Bone marrow (tissue), 2 donors: ENCODE measurements around the gene WBP2NL.

Experiments
- DNase-seq, 2 donors: peaks; one replicate each; lab custom pipeline; 2025; lab: John Stamatoyannopoulos, UW

The WBP2NL gene

GRCh38 chr22:41978732-41979131 lies 19.9 kb upstream of the WBP2NL start:
- no peak for DNase-seq

GRCh38 chr22:41979423-41980250 lies 19.0 kb upstream of the WBP2NL start:
- DNase-seq, result no peak

- no peak for DNase-seq
Measured at GRCh38 chr22:41982865-41983264, 15.7 kb upstream of the WBP2NL start.

DNA sequence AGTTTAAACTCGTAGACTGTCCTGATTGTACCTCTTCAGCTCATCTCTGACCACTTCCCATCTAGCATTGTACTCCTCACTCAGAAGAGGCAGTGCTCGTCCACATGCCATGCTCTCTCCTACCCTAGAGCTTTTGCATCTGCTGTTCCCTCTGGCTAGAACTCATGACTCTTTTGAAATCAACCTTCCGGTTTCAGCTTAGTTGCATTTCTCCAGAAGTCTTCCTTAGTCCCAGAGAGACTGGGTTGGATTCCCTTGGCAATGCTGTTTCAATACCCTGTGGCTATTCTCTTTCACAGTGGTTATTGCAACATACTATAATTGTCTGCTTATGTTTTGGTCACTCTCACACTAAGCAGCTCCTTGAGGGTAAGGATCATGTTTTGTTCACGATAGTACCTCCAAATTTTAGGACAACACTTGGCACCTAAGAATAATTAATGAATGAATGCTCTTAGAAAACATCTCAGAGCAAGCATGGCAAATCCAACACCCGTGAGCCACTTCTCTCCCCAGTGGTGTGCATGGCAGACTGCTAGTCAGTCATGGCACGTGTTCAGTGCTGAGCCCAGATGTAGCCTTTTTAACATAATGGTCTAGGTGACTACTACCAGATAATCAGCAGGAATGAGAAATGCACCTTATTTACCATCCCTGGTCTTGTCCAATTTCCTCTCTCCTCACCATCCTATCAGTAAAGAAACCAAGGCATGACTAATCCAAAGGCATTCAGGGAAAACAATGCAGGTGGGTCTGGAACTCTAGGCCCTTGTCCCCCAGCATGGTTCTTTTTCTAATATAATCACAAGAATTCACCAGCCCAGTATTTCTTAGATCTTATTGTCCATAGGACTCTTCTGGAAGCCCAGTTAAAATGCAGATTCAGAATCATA lies 14.8 kb upstream of the WBP2NL start:
- no peak for DNase-seq

DNA sequence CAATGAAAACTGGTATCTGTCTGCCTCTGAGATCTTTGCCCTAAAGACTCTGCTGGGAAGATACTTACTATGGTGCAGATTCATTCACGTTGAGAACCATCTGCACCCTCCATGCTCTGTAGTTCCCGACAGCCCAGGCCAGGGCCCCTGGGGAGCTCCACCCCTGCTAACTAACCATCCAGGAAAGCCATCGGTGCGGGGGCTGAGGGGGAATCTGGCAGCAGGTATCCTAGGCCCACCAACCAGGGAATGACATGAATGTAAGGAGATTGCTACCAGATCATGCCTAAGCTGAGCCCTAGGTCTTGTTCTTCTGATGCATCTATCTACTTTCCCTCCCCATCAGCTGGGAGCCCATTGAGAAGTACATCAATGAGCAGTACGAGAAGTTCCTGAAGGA lies 11.3 kb upstream of the WBP2NL start:
- DNase-seq, result no peak

DNA sequence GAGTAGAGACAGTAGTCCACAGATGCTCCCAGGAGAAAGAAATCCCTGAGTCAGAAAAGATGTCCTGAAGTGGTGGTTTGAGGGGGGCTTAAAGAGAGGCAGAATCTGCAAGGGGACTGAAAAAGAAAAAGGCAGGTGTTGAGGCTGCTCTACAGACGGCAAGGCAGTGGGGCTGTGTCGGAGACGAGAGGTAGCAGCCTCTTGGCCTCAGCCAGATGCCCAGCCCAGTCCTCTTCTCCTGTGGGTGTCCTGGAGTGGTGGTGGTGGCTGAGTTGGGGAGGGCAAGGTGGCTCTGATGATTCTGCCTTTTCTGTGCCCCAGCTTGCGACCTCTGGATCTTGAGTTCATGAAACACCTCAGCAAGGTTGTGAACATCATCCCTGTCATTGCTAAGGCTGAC lies 9.3 kb upstream of the WBP2NL start:
- DNase-seq, result no peak

- DNase-seq, result no peak
Measured at GRCh38 chr22:41991111-41991510, 7.5 kb upstream of the WBP2NL start.

DNA sequence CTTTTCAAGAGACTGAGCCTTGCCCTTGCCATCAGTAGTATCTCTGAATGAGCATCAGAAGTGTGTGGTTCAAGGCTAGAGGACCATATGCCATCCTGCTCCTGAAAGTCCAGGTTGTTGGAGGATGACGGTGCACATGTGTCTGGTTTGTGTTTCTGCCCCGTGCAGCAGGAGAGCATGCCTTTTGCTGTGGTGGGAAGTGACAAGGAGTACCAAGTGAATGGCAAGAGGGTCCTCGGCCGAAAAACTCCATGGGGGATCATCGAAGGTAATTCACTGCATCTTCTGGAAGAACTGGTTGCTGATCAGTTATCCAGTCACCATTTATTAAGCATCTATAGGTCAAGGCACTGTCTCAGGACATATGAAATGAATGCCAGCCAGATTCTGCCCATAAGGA lies 6.1 kb upstream of the WBP2NL start:
- no peak for DNase-seq

GRCh38 chr22:41995211-41995610 lies 3.4 kb upstream of the WBP2NL start:
- no peak for DNase-seq

DNA sequence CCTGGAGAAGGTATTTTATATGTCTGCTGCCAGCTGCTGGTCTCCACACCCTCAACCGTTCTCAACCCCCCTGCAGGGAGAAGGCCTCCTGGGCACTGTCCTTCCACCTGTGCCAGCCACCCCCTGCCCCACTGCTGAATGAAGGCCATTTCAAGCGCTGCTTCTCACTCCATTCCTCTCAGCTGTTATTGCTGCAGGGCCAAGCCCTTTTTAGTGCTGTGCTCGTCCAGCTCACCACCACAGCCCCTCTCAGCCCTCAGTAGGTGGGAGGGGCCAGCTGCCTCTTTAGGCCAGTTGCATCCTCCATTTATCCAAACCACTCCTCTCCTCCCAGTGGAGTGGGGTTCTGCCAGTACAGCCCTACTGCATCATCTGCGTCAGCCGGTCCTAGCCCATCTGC lies 1.8 kb upstream of the WBP2NL start:
- no peak for DNase-seq

DNA sequence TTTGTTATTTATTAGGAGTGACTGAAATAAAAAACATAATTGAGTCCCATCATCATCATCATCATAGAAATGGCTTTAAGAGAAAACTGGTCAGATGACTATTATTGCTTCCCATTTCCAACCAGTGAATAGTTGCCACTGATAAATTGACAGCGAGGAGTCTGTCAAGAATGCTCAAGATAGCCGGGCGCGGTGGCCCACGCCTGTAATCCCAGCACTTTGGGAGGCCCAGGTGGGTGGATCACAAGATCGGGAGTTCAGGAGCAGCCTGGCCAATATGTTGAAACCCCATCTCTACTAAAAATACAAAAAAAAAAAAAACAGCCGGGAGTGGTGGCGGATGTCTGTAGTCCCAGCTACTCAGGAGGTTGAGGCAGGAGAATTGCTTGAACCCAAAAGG lies 1.9 kb downstream of the WBP2NL start:
- no peak for DNase-seq

GRCh38 chr22:42001121-42001520 lies 2.5 kb downstream of the WBP2NL start:
- no peak for DNase-seq

DNA sequence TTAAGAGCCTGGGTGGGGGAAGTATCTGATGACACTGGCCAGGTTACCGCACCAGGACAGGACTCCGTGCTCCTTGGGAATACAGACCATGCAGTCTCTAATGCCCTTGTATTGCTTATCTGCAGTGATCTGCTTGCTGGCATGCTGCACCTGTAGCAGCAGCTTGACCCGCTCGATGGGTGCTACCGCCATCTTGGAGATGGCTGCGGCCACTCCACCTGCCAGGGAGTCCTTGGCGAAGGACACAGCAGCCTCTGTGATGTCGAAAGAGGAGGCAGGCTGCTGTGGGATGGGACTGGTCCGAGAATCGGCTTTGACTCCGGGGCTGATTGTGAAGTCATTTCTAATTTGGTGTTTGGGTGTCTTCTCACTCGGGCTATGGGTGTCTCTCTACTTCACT lies 3.1 kb downstream of the WBP2NL start:
- DNase-seq, result no peak

DNA sequence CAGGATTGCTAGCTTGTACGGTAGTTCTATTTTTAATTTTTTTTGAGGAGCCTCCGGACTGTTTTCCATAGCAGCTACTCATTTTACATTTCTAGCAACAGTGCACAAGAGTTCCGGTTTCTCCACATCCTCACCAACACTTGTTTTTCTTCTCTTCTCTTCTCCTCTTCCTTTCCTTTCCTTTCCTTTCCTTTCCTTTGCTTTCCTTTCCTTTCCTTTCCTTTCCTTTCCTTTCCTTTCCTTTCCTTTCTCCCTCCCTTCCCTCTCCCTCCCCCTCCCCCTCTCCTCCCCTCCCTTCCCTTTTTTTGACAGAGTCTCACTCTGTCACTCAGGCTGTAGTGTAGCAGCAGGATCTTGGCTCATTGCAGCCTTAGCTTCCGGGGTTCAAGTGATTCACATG lies 9.3 kb downstream of the WBP2NL start:
- DNase-seq, result no peak

DNA sequence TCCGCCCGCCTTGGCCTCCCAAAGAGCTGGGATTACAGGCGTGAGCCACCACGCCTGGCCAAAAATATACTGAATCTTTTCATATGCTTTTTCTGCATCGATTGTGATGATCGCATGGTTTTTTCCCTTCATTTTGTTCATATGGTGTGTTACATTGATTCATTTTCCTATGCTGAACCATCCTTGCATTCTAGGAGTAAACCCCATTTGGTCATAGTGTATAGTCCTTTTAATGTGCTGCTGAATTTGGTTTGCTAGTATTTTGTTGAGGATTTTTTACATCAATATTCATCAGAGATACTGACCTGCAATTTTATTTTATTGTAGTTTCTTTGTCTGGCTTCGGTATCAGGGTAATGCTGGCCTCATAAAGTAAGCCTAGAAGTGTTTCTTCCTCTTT lies 12.2 kb downstream of the WBP2NL start:
- DNase-seq, result no peak

DNA sequence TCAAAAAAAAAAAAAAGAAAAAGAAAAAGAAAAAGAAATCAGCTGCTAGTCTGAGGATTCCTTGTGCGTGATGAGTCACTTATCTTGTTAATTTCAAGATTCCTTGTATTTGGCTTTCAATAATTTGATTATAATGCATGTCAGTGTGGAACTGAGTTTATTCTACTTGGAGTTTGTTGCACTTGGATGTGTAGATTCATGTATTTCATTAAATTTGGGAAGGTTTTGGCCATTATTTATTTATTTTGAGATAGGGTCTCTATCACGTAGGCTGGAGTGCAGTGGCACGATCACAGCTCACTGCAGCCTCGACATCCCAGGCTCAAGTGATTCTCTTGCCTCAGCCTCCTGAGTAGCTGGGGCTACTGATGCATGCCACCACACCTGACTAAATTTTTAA lies 14.8 kb downstream of the WBP2NL start:
- DNase-seq, result no peak

DNA sequence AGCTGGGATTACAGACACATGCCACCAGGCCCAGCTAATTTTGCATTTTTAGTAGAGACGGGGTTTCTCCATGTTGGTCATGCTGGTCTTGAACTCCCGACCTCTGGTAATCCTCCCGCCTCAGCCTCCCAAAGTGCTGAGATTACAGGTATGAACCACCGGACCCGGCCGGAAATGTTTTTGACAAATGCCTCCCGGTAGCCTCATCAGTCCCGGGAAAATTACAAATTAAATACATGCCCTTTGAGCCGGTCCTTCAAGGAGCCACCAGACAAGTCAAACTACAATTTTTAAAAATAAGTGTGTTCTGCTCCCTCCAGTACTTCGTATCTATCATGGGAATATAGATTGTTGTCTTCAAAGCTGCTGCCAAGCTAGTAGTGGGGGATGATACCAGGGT lies 17.5 kb downstream of the WBP2NL start:
- DNase-seq, result no peak

DNA sequence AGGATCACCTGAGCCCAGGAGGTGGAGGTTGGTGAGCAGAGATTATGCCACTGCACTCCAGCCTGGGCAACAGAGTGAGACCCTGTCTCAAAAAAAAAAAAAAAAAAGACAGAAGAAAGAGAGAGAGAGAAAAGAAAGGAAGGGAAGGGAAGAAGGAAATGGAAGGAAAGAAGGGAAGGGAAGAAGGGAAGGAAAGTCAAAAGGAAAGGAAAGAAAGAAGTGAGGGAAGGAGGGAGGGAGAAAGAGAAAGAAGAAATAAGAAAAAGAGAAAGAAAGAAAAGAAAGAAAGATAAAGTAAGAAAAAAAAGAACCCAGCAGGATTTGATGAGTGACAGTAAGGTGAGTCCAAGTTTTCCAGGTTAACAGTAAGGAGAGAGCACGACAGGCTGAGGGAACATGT lies 19.6 kb downstream of the WBP2NL start:
- no peak for DNase-seq

DNA sequence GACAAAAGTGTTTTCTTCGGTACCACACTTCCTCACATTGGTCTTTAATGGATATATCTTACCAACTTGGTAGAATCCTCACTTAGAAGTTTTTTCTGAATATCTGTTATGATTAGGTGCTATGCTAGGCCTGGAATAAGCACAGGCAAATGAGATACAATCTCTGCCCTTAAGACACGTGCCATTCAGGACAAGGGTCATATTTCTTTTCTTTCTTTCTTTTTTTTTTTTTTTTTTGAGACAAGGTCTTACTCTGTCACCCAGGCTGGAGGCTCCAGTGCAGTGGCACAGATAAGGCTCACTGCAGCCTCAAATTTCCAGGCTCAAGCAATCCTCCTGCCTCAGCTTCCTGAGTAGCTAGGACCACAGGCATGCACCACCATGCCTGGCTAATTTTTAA lies 23.0 kb downstream of the WBP2NL start:
- DNase-seq, result no peak

- no peak for DNase-seq
Measured at GRCh38 chr22:42022162-42022847, 23.7 kb downstream of the WBP2NL start.

DNA sequence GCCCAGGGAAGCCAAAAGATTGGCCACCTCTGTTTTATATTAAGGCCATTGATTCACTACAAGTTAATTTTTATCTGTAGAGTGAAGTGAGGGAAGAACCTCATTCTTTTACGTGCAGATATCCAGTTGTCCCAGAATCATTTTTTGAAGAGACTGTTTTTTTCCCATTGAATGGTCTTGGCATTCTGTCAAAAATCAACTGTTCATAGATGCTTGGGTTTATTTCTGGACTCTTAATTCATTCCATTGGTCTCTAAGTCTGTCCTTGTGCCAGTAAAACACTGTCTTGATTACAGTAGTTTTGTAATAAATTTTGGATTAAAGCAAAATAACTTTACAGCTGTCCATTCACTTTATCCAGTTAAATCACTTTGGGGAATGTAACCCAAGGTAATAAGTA lies 26.8 kb downstream of the WBP2NL start:
- no peak for DNase-seq

DNA sequence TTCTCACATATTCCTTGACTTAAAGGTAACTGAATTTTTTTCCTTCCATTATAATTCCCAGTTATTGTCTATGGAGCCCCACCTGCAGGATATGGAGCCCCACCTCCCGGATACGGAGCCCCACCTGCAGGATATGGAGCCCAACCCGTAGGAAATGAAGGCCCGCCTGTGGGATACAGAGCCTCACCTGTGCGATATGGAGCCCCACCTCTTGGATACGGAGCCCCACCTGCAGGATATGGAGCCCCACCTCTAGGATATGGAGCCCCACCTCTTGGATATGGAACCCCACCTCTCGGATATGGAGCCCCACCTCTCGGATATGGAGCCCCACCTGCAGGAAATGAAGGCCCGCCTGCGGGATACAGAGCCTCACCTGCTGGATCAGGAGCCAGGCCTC lies 28.1 kb downstream of the WBP2NL start:
- DNase-seq, result no peak
